Measurements from ENCODE around the gene RASSF7. TPM values are rescaled to one million over a fixed set of nuclear protein-coding genes. Genes with fewer than 3 reads are reported as not detected.

The RASSF7 gene
- total and polyA plus RNA-seq, 4 donors, result 5.6 to 9.9 (median 8.5) TPM

- intact Hi-C loops (cut with DNase I), result no loop called here
- Histone ChIP-seq H3K36me3 (ENCODE audit: control insufficient read depth in 1 of 2, insufficient read depth in 2 of 2, low read length in 1 of 2) (no peaks in the 10 kb centered on the region), H3K4me1 (ENCODE audit: control insufficient read depth in 1 of 2, insufficient read depth in 2 of 2, low read length in 2 of 2) (no peaks in the 10 kb centered on the region), H3K9me3 (ENCODE audit: control insufficient read depth, low read length) (no peaks in the 10 kb centered on the region), H3K27ac (ENCODE audit: low read depth in 1 of 2, low read length in 2 of 2) (no peak overlapping the region), H3K4me3 (ENCODE audit: low read length in 2 of 2) (no peak overlapping the region), H3K27me3 (ENCODE audit: control insufficient read depth in 1 of 2, insufficient read depth in 2 of 2, low read length in 1 of 2) (no peaks in the 10 kb centered on the region)
- ATAC-seq (ENCODE audit: low FRiP score) (no peak), DNase-seq (no peak)
- 85 to 88% methylated on average over 17 of the region's 17 CpGs for WGBS, 2 donors
Measured at GRCh38 chr11:581752-582151, 21.0 kb downstream of the RASSF7 start.

DNA sequence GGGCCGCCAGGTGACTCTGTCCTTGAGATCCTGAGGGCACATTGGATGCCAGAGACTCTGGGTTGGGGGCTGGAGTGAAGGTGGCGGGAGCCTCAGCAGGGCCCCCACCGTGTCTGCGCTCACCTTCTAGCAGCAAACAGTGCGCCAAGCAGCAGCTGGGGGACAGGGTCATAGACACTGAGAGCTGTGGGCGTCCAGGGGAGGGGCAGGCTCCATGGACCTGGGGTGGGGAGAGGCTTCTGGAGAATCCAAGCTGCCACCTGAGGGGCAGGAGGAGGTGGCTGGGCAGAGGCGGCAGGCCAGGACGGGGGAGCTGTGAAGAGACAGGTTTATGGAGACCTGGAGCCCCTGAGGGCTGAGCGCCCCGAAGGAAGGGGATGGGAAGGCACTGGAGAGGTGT lies 23.5 kb downstream of the RASSF7 start:
- H3K36me3 ChIP-seq (ENCODE audit: control insufficient read depth in 1 of 2, insufficient read depth in 2 of 2, low read length in 1 of 2), result peaks cover 1 to 2% of the 10 kb centered on the region in 2 donors
- H3K27me3 ChIP-seq (ENCODE audit: control insufficient read depth in 1 of 2, insufficient read depth in 2 of 2, low read length in 1 of 2), result no peaks in the 10 kb centered on the region
- 94% methylated on average over 10 of the region's 10 CpGs for WGBS, 2 donors
- H3K4me1 ChIP-seq (ENCODE audit: control insufficient read depth in 1 of 2, insufficient read depth in 2 of 2, low read length in 2 of 2), result no peaks in the 10 kb centered on the region
- H3K27ac ChIP-seq (ENCODE audit: low read depth in 1 of 2, low read length in 2 of 2), result no peak overlapping the region
- ATAC-seq (ENCODE audit: low FRiP score) (no peak), DNase-seq (no peak)
- intact Hi-C loops (cut with DNase I), result no loop called here
- H3K4me3 ChIP-seq (ENCODE audit: low read length in 2 of 2), result no peak overlapping the region
- no peaks in the 10 kb centered on the region for H3K9me3 ChIP-seq (ENCODE audit: control insufficient read depth, low read length)

DNA sequence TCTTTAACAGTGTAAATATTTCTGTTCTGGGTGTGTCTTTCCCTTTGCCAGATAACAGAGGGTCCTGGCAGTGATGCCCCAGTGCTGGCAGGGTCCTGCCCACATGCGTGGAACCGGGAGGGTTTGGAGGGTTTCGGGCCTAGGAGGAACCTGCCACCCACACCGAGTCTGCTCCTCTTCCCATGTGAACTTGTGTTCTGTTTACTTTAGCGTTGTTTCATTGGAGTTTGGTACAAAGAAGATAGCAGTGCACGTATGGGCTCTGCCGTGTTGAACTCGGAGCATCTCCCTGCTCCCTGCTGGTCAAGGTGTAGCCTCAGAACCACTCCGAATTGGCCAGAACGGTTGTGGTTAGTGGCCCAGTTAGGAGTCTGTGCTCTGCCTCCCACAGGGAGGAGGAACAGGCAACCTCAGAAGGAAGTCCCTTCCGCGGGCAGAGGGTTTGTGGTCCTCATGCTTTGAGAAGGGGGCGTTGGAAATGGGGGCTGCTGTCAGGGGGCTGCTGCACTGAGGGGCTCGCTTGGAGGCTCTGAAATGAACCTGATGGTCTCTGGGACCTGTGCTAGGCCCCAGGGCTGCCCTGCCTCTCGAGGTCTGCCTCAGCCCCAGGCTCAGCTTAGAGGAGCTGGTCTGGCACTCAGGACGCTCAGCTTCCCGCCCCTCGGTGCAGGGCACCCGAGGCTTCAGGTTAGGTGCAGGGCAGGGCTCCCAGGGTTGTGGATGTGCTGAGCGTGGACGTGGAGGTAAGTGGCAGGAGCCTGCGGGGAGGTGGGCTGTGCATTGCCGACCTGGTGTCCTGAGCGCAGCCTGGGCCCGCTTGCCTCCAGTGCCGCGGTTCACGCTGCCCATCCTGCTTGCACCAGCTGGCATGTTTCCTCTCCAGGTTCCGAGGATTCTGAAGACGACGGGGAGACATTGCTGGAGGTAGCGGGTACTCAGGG lies 25.9 kb downstream of the RASSF7 start:
- WGBS, 2 donors, result 88% methylated on average over 32 of the region's 32 CpGs
- H3K4me1 ChIP-seq (ENCODE audit: control insufficient read depth in 1 of 2, insufficient read depth in 2 of 2, low read length in 2 of 2), result no peaks in the 10 kb centered on the region
- no peak overlapping the region for H3K27ac ChIP-seq (ENCODE audit: low read depth in 1 of 2, low read length in 2 of 2)
- ATAC-seq (ENCODE audit: low FRiP score) (no peak), DNase-seq (no peak)
- no peaks in the 10 kb centered on the region for H3K27me3 ChIP-seq (ENCODE audit: control insufficient read depth in 1 of 2, insufficient read depth in 2 of 2, low read length in 1 of 2)
- intact Hi-C loops (cut with DNase I), result no loop called here
- no peak overlapping the region for H3K4me3 ChIP-seq (ENCODE audit: low read length in 2 of 2)
- no peaks in the 10 kb centered on the region for H3K9me3 ChIP-seq (ENCODE audit: control insufficient read depth, low read length)
- H3K36me3 ChIP-seq (ENCODE audit: control insufficient read depth in 1 of 2, insufficient read depth in 2 of 2, low read length in 1 of 2), result peaks cover 3% of the 10 kb centered on the region in 2 donors

DNA sequence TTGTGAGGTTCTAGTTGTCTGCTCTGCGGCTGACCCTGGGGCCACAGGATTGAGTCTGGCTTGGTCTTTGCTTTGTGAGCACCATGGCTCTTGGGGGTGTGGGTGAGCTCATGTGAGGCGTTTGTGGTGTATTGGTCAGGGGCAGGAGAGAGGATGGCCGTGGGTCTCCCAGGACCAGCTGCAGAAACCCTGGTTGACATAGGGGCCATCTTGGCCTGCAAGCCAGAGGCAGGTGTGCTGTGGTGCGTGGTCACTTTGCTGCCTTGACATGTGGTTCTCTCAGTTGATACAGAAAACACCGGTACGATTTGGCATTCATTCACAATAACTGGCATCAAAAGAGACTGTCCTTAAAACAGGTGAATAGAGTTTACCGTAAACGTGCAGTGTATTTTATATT lies 26.8 kb downstream of the RASSF7 start:
- Histone ChIP-seq H3K36me3 (ENCODE audit: control insufficient read depth in 1 of 2, insufficient read depth in 2 of 2, low read length in 1 of 2) (peaks cover 3 to 5% of the 10 kb centered on the region in 2 donors), H3K9me3 (ENCODE audit: control insufficient read depth, low read length) (no peaks in the 10 kb centered on the region), H3K27me3 (ENCODE audit: control insufficient read depth in 1 of 2, insufficient read depth in 2 of 2, low read length in 1 of 2) (no peaks in the 10 kb centered on the region), H3K4me1 (ENCODE audit: control insufficient read depth in 1 of 2, insufficient read depth in 2 of 2, low read length in 2 of 2) (no peaks in the 10 kb centered on the region), H3K4me3 (ENCODE audit: low read length in 2 of 2) (no peak overlapping the region), H3K27ac (ENCODE audit: low read depth in 1 of 2, low read length in 2 of 2) (no peak overlapping the region)
- DNase-seq, result no peak
- 82 to 84% methylated on average over 8 of the region's 8 CpGs for WGBS, 2 donors
- intact Hi-C loops (cut with DNase I), result no loop called here
- ATAC-seq (ENCODE audit: low FRiP score), result no peak

GRCh38 chr11:587978-588380 lies 27.2 kb downstream of the RASSF7 start:
- intact Hi-C loops (cut with DNase I), result no loop called here
- DNase-seq, result no peak

GRCh38 chr11:589798-590197 lies 29.0 kb downstream of the RASSF7 start:
- no peak overlapping the region for H3K27ac ChIP-seq (ENCODE audit: low read depth in 1 of 2, low read length in 2 of 2)
- DNase-seq, result no peak
- no peak for ATAC-seq (ENCODE audit: low FRiP score)
- H3K9me3 ChIP-seq (ENCODE audit: control insufficient read depth, low read length), result no peaks in the 10 kb centered on the region
- no peaks in the 10 kb centered on the region for H3K4me1 ChIP-seq (ENCODE audit: control insufficient read depth in 1 of 2, insufficient read depth in 2 of 2, low read length in 2 of 2)
- no peak overlapping the region for H3K4me3 ChIP-seq (ENCODE audit: low read length in 2 of 2)
- peaks cover 3 to 10% of the 10 kb centered on the region in 2 donors for H3K36me3 ChIP-seq (ENCODE audit: control insufficient read depth in 1 of 2, insufficient read depth in 2 of 2, low read length in 1 of 2)
- WGBS, 2 donors, result 94% methylated on average over 26 of the region's 26 CpGs
- intact Hi-C loops (cut with DNase I), result no loop called here
- H3K27me3 ChIP-seq (ENCODE audit: control insufficient read depth in 1 of 2, insufficient read depth in 2 of 2, low read length in 1 of 2), result no peaks in the 10 kb centered on the region

More at GRCh38 chr11:587978-588380, 27.2 kb downstream of the RASSF7 start:
- Histone ChIP-seq H3K27me3 (ENCODE audit: control insufficient read depth in 1 of 2, insufficient read depth in 2 of 2, low read length in 1 of 2) (no peaks in the 10 kb centered on the region), H3K4me3 (ENCODE audit: low read length in 2 of 2) (no peak overlapping the region), H3K27ac (ENCODE audit: low read depth in 1 of 2, low read length in 2 of 2) (no peak overlapping the region), H3K36me3 (ENCODE audit: control insufficient read depth in 1 of 2, insufficient read depth in 2 of 2, low read length in 1 of 2) (peaks cover 3 to 8% of the 10 kb centered on the region in 2 donors), H3K9me3 (ENCODE audit: control insufficient read depth, low read length) (no peaks in the 10 kb centered on the region), H3K4me1 (ENCODE audit: control insufficient read depth in 1 of 2, insufficient read depth in 2 of 2, low read length in 2 of 2) (no peaks in the 10 kb centered on the region)
- 61 to 73% methylated on average over 6 of the region's 6 CpGs for WGBS, 2 donors
- ATAC-seq (ENCODE audit: low FRiP score), result no peak

DNA sequence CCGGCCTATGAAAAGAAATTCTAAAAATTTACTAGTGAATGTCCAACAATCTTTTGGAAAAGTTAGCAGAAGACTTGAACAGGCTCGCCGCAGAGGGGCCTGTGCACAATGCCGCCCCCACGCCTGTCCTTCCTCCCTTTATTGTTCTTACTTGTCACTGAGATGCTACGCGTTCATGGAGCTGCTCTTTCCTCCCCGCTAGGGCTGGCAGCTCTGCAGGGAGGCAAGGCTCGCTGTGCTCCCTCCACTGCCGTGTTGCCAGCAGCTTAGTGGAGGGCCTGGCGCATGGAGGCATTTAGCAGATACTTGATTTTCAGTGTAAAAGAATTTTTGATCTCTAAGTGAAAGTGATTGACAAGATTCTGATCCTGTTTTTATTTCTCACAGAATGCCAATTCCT lies 30.2 kb downstream of the RASSF7 start:
- Histone ChIP-seq H3K27me3 (ENCODE audit: control insufficient read depth in 1 of 2, insufficient read depth in 2 of 2, low read length in 1 of 2) (no peaks in the 10 kb centered on the region), H3K36me3 (ENCODE audit: control insufficient read depth in 1 of 2, insufficient read depth in 2 of 2, low read length in 1 of 2) (peaks cover 3 to 10% of the 10 kb centered on the region in 2 donors), H3K4me1 (ENCODE audit: control insufficient read depth in 1 of 2, insufficient read depth in 2 of 2, low read length in 2 of 2) (no peaks in the 10 kb centered on the region), H3K4me3 (ENCODE audit: low read length in 2 of 2) (no peak overlapping the region), H3K27ac (ENCODE audit: low read depth in 1 of 2, low read length in 2 of 2) (no peak overlapping the region), H3K9me3 (ENCODE audit: control insufficient read depth, low read length) (no peaks in the 10 kb centered on the region)
- intact Hi-C loops (cut with DNase I), result no loop called here
- WGBS, 2 donors, result 80 to 84% methylated on average over 11 of the region's 11 CpGs
- DNase-seq, result no peak
- no peak for ATAC-seq (ENCODE audit: low FRiP score)

GRCh38 chr11:592501-592900 lies 31.7 kb downstream of the RASSF7 start:
- 93 to 96% methylated on average over 22 of the region's 22 CpGs for WGBS, 2 donors
- H3K27me3 ChIP-seq (ENCODE audit: control insufficient read depth in 1 of 2, insufficient read depth in 2 of 2, low read length in 1 of 2), result no peaks in the 10 kb centered on the region
- H3K27ac ChIP-seq (ENCODE audit: low read depth in 1 of 2, low read length in 2 of 2), result no peak overlapping the region
- H3K4me1 ChIP-seq (ENCODE audit: control insufficient read depth in 1 of 2, insufficient read depth in 2 of 2, low read length in 2 of 2), result no peaks in the 10 kb centered on the region
- H3K36me3 ChIP-seq (ENCODE audit: control insufficient read depth in 1 of 2, insufficient read depth in 2 of 2, low read length in 1 of 2), result peaks cover 3 to 13% of the 10 kb centered on the region in 2 donors
- H3K4me3 ChIP-seq (ENCODE audit: low read length in 2 of 2), result no peak overlapping the region
- intact Hi-C loops (cut with DNase I), result no loop called here
- ATAC-seq (ENCODE audit: low FRiP score) (no peak), DNase-seq (no peak)
- H3K9me3 ChIP-seq (ENCODE audit: control insufficient read depth, low read length), result no peaks in the 10 kb centered on the region

- H3K4me3 ChIP-seq (ENCODE audit: low read length in 2 of 2), result no peak overlapping the region
- 89 to 90% methylated on average over 9 to 10 of the region's 10 CpGs for WGBS, 2 donors
- no peak for ATAC-seq (ENCODE audit: low FRiP score)
- H3K4me1 ChIP-seq (ENCODE audit: control insufficient read depth in 1 of 2, insufficient read depth in 2 of 2, low read length in 2 of 2), result no peaks in the 10 kb centered on the region
- DNase-seq, result no peak
- H3K36me3 ChIP-seq (ENCODE audit: control insufficient read depth in 1 of 2, insufficient read depth in 2 of 2, low read length in 1 of 2), result peaks cover 3 to 15% of the 10 kb centered on the region in 2 donors
- H3K27me3 ChIP-seq (ENCODE audit: control insufficient read depth in 1 of 2, insufficient read depth in 2 of 2, low read length in 1 of 2), result no peaks in the 10 kb centered on the region
- H3K9me3 ChIP-seq (ENCODE audit: control insufficient read depth, low read length), result no peaks in the 10 kb centered on the region
- intact Hi-C loops (cut with DNase I), result no loop called here
- no peak overlapping the region for H3K27ac ChIP-seq (ENCODE audit: low read depth in 1 of 2, low read length in 2 of 2)
Measured at GRCh38 chr11:592918-593317, 32.1 kb downstream of the RASSF7 start.
